ENCODE measurements around the gene ACADVL.

Gene ACADVL

DNA sequence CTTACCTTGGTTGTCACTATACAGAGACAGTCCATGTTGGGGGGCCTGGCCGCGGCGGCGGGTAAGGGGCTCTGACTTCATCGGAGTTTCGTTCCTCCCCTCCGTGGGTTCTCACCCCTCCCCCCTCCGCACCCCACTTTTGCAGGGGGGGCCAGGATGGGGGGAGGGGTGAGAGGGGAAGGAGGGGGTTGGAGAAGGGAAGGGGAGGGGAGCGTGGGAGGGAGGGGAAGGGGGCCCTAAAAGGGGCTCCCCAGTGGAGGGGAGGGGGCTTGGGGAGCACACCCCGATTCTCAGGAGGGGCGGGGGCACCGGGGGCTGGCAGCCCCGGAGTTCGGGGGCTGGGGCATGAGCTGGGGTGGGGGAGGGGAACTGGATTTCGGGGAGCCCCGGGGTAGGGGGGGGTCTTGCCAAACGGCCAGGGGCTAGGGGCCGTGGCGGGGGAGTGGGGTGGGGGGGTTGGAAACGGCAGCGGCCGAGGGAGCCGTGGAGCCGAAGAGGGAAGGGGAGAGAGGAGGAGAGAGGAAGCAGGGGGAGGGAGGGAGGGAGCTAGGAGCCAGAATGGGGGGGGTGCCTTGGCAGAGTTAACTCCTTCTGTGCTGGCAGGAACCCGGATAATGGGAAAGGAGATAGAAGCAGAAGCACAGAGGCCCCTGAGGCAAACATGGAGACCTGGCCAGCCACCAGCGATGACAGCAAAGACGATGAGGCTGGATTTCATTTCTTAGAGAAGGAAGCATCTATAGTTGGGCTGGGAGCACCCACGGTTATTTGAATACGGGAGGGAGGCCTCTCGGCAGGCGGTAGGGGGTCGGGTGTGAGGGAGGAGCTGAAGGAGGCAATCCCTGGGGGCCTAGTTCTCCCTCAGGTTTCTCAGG lies 2.4 kb upstream of the ACADVL start:
- DNase-seq, result peak; percentile 6 to 8

DNA sequence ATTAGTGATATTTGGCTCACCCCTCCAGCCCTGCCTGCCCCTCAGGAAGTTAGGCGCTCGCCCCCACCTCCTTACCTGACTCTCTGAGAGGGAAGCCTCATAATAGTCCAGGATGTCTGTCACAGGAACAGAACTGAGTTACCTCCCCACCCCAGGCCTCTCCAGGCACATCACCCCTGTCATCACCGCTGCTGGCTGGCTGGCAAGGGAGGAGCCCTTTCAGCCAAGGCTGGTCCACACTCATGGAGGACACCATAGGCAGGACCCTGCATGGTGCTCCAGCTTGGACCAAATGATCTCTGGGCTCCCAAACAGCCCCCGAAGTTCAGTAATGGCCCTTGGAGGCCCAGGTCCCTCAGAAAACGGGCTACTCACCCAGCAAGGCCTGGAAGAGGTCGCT lies 1.6 kb upstream of the ACADVL start:
- no peak for DNase-seq

DNA sequence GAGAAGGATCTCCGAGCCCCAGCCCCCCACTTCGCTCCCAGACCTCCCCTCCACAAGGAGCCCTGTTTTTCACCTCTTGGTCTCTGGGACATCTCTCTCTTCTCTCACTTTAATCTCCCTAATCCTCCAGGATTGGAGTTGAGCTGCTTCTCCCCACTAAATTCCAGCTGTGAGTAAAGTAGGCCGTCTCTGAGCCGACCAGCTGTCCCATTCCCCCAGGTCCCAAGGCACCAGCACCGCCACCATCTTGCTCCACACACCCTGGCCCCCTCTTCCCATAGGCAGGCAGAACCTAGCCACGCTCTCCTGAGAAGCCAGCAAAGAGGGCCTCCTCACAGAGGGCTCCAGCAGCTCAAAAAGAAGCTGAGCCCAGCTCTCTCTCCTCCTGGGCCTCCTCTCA lies 980 bp upstream of the ACADVL start:
- no peak for DNase-seq

DNA sequence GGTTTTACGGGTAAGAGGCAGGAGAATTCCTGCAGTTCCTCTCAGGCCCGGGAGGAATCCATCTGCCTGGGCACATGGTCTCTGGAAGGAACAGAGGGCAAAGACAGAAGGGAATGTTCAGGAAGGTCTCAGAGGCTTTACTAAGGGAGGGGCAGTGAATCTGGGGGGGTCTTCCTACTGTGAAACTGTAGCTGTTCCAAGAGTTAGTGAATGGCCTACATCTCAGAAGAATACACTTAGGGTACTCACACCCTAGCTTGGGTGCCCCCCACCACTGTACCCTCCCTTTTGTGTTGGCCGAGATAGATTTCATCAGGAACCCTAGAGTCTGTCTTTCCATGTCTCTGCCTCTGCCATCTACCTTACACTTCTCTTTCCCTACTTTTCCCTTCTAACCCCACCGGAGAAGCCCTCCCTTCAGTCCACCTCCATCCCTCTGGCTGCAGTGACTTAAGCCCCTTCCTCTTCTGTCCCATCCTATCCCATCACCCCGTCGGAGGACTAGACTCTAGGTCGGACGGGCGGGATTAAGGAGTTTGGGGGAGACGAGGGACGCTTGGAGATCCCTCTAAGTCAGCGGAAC lies 418 bp upstream of the ACADVL start:
- DNase-seq, result no peak

DNA sequence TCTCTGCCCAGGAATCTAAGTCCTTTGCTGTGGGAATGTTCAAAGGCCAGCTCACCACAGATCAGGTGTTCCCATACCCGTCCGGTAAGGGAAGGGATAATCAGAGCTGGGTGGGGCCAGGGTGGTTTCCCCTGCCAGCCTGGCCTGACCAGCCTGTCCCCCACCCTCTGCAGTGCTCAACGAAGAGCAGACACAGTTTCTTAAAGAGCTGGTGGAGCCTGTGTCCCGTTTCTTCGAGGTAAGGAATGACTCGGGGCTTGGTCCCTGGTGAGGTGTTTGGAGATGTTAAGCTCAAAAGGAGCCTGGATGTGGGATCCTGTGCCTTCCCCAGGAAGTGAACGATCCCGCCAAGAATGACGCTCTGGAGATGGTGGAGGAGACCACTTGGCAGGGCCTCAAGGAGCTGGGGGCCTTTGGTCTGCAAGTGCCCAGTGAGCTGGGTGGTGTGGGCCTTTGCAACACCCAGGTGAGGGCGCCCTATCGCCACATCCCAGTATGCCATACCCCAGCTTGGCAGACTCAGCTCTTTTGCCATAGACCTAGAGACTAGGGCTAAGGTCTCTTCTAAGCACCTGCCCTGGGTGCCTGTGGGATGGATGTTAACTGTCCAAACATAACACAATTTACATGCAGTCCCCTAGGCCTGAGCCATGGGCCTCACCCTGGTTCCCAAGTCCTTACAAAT lies 997 bp downstream of the ACADVL start:
- peak; percentile 22 to 32 for DNase-seq

DNA sequence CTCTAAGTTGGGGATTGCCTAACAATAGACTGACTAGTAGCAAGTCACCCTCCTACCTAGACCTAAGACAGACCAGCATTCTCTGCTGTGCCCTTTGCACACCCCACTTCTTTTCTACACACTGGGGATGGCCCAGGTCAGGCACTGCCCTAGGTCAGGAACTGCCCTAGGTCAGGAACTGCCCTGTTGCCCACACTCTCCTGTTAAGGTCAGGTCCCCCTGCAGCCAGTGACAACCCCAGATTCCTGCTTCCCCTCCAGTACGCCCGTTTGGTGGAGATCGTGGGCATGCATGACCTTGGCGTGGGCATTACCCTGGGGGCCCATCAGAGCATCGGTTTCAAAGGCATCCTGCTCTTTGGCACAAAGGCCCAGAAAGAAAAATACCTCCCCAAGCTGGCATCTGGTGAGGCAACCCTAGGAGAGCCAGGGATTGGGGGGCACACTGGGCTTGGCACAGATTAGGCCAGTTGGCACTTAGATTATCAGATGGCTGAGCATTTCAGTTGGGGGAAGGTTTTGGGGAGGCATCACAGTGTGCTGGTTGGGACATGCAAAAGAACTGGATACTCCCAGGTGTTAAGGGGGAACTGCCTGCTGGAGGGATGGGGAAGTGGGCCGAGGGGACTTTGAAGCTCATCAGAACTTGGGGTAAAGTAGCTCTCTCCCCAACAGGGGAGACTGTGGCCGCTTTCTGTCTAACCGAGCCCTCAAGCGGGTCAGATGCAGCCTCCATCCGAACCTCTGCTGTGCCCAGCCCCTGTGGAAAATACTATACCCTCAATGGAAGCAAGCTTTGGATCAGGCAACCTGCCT lies 1.7 kb downstream of the ACADVL start:
- DNase-seq, result no peak

DNA sequence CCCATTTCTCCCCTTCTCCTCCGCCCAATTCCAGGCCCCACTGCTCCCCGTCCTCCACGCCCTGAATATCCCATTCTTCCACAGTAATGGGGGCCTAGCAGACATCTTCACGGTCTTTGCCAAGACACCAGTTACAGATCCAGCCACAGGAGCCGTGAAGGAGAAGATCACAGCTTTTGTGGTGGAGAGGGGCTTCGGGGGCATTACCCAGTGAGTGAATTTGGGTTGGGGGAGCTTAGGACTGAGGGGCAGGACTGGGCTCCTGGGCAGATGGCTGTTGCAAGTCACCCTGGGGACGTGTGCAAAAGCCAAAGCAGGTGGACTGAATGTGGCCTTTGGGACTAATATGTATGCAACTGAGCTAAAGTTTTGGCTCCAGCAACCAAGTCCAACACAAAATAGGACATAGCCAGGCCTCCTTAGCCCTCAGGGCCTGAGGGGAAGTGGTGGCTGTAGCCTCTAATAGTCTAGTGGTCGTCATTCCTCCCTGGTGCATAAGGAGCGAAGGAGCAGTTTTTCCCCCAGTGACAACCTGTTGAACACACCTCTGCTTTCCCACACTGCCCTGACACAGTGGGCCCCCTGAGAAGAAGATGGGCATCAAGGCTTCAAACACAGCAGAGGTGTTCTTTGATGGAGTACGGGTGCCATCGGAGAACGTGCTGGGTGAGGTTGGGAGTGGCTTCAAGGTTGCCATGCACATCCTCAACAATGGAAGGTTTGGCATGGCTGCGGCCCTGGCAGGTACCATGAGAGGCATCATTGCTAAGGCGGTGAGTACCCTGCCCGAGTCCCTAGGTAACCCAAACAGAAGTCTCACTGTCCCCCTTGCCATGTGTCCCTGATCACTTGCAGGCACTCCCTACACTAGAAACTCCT lies 2.6 kb downstream of the ACADVL start:
- no peak for DNase-seq

DNA sequence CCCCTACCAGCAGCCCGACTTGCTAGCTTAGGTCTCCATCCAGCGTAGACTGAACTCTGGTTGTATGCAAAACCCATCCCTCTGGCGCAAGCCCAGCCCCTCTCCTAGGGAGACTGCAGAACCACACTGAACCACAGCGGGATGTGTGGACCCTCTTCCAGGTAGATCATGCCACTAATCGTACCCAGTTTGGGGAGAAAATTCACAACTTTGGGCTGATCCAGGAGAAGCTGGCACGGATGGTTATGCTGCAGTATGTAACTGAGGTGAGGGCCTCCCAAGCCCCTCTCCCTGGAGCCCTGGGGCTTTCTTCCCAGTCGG lies 3.2 kb downstream of the ACADVL start:
- no peak for DNase-seq

DNA sequence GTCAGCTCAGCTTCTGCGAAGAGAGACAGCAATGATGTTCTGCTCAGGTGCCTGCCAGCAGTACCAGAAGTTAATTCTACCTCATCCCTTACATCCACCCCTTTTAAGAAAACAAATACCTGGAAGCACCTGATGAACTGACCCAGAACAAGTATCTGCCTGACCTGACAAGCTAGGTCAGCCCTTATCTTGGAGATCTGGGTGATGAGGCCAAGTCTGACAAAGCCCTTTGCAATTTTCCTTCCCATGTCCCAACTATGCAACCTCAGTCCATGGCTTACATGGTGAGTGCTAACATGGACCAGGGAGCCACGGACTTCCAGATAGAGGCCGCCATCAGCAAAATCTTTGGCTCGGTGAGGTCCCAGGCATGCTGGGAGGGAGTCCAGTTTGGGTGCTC lies 3.6 kb downstream of the ACADVL start:
- DNase-seq, result no peak

DNA sequence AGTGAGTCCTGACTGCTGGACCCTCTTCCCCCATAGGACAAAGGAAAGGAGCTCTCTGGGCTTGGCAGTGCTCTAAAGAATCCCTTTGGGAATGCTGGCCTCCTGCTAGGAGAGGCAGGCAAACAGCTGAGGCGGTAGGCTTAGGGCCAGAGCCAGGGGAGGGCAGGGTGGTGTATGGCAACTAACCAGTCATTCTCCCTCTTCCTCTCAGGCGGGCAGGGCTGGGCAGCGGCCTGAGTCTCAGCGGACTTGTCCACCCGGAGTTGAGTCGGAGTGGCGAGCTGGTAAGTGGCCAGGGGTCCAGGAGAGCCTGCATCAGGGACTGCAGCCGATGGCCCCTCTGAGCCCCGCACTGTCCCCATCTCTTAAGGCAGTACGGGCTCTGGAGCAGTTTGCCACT lies 4.4 kb downstream of the ACADVL start:
- no peak for DNase-seq

DNA sequence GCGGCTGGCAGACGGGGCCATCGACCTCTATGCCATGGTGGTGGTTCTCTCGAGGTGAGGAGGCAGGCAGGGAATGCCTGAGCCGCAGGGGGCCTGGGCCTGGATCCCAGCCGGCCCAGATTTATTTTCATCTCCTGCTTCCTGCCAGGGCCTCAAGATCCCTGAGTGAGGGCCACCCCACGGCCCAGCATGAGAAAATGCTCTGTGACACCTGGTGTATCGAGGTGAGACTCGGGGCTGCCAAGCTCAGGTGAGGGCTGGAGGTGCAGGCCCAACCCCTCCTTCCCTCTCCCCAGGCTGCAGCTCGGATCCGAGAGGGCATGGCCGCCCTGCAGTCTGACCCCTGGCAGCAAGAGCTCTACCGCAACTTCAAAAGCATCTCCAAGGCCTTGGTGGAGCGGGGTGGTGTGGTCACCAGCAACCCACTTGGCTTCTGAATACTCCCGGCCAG lies 4.9 kb downstream of the ACADVL start:
- DNase-seq, result no peak

DNA sequence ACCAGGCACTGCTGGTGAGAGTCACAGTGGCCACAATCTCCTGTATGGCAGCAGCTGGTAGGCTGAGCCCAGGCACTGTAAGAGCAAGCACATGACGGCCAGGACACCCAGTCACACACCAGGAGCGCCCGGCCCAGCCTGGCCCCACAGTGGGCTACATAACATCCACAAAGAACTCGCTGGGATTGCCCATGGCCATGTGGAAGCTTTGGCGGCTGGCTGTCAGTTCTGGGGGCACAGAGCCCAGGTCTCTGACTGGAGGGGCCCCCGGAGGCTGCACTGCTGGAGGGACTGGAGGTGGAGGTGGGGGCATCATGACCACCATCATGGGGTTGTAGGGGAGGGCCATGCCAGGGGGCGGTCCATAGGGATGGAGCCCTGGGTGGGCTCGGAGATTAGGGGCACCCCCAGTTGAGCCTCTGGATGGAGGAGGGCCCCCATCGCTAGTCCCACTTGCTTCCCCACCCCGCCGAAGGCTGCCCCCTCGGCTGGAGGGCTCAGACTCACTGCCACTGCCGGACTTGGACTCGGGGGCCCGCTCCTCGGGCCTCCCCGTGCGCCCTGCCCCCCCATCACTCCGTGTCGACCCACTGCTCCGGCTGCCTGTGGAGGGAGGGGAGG lies 6.1 kb downstream of the ACADVL start:
- DNase-seq, result no peak

DNA sequence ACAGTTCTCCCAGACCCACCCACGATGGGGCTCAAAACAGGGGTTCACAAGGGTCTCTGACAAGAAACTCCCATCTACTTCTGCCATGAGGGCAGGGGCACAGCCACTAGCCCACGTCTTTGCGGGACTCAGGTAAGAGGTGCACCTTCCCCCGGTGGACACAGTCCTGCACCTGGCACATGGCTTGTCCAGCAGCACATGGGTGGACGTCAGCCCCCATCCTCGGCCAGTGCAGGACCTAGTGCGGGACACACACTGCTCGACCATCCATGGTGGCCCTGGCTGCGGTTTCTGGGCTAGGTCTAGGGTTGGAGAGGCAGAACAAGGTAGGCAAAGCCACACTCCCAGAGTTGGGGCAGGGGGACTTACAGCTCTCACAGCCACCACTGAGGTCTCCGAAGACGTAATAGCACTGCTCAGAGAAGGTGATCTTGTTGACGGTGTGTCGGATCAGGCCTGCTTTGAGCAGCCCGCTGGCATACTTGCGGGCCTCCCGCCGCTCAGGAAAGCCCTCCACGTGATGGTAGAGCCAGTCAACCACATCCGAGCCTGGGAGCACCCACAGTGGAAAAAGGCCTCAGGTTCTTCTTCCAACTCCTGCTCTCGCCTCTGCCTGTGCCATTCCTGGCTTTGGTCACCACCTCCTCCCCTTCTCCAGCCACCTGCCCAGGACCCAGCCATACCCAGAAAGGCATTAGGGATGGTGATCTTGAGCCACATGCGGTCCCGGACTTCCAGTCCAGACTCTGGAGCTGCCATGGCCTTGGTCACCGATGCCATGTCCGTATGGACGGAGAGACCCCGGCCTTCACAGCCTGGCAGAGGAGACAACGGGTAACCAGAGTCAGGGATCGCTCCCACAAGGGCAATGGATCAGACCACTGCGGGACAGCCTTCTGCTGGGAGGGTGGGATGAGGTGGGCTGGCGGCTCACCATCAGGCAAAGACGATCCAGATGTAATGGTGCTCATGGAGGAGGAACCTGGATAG lies 7.3 kb downstream of the ACADVL start:
- DNase-seq, result no peak

DNA sequence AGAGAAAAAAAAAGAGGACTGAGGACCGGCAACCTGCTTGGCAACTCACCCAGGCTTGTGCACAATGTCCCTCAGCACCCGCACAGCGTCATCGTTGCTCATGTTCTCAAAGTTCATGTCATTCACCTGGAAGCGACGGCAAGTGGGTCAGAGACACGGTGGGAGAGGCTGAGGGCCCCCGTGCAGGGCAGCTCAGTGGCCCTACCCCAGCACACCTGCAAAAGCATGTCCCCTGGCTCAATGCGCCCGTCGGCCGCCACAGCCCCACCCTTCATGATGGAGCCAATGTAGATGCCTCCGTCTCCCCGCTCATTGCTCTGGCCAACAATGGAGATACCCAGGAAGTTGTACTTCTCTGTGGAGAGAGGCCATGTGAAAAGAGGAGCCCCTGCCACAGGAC lies 9.2 kb downstream of the ACADVL start:
- no peak for DNase-seq

DNA sequence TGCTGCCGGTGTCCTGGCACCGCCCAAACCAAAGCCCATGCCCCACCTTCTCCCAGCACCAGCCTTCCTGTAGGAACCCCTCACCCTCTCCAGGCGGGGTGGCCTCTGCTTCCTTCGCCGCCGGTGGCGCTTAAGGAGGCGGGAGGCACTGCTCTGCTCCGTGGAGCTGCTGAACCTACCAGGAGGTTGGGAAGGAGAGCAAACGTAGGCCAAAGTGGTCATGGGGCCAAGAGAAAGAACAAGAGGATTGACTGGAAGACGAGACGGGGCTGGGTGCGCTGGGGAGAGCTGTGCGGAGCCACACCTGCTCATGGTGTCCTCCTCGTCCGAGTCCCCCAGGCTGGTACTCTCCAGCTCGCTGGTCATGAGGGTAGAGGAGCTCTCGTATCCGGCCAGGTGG lies 9.8 kb downstream of the ACADVL start:
- no peak for DNase-seq

DNA sequence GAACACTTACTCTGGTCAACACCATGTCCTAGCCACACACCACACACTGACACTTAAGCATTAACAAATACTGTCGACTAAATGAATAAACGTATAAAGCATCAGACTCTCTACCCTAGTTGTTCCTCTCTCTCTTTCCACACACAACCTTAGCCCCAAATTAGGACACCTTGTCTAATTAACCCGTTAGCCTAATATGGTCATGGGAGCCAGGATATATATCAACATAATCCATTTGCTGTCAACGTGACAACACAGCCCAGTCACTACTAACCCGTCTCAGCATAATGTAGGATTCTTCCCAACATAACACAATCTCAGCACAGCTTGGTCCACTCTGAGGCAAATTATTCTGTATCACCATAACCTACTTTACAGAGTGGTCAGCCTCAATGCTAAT lies 12.4 kb downstream of the ACADVL start:
- no peak for DNase-seq

DNA sequence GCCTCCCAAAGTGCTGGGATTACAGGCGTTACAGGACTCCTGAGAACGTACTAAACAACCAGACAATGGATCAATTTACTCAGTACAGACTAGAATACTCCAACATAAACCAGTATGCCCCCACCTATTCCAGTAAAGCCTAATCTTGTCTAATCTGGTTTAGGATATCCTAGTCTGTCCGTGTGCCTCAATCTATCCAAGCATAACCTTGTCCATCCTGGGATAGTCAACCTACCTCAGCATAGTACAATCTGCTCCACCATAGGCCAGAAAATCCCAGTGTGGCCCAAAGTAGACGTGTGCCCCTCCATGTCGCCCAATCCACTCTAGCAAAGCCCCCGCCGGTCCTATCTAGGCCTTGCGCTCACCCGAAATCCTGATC lies 14.0 kb downstream of the ACADVL start:
- no peak for DNase-seq

DNA sequence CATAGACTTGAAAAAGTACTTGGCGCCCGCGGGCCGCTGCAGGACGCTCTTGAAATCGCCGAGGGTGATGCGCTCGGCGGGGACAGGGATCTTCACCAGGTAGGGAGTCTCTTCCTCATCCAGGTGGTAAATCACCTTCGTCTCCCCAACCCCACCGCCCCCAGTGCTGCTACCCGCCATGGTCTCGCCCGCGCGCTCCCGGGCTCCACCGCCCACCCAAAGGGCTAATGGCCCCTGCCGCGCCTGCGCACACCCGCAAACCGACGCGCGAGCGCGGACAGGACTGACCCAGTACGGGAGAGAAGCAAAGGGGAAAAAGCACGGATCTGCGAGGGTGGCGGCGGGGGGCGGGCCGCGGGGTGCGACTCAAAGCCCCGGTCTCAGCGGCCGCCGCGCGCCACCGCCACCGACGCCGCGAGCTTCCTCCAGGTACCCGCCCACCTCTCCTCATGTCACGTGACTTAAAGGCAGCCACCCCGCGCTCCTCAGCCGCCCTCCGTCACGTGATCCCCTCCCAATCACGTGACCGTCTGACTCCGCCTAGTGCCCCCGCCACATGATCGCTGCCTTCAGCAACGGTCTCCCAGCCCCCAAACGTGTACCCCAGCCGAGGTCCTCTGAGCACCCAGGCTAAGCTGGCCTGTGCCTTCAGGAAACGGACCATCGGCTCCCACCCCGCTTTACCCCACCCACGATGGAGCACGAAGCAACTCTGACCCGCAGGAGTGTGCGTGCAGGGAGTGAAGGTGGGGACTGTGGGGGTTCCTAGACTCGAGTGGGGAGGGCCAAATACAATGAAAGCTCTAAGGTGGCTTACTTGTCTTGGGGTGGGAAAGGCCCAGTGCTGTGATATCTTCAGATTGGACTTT lies 14.6 kb downstream of the ACADVL start, which contains the start of gene DVL2:
TSS of gene DVL2 (minus strand) at position 435 of the 869 bp plus-strand sequence. CDS start at position 180, 255 bp downstream.
- DNase-seq, result peak; percentile 45 to 67

Measured in AML-193 (cell line).